Activated T-helper 17 cell treated with anti-CD3 and anti-CD28 coated beads, Interleukin-2, amount 50 U/mL, for 72 hours (primary cell): Measurements from ENCODE around the gene FANCB. TPM values are rescaled to one million over a fixed set of nuclear protein-coding genes. Genes with fewer than 3 reads are reported as not detected.

ENCODE experiments used
- ATAC-seq: fragments of 150-1000 bp; cut with Tn5 transposase; replicated peaks from 2 replicates; pipeline ENCODE4 v1.10.0; 2021; ENCODE audit warnings: mild to moderate bottlenecking, moderate library complexity
- H3K27ac Mint-ChIP-seq: one replicate; pipeline ENCODE4 v1.8.0; 2022; ENCODE audit warnings: mixed read lengths
- H3K27me3 Mint-ChIP-seq: one replicate; pipeline ENCODE4 v1.8.0; 2022; ENCODE audit warnings: mixed read lengths
- H3K36me3 Mint-ChIP-seq: one replicate; pipeline ENCODE4 v1.8.0; 2022; ENCODE audit warnings: low read depth, mild to moderate bottlenecking, mixed read lengths
- H3K4me1 Mint-ChIP-seq: one replicate; pipeline ENCODE4 v1.8.0; 2022; ENCODE audit warnings: mixed read lengths
- H3K4me3 Mint-ChIP-seq: one replicate; pipeline ENCODE4 v1.8.0; 2022; ENCODE audit warnings: mild to moderate bottlenecking, mixed read lengths
- H3K9me3 Mint-ChIP-seq: one replicate; pipeline ENCODE4 v1.8.0; 2022; ENCODE audit warnings: mixed read lengths
- total RNA-seq, 2 donors: library from RNA; stranded (reverse); gene quantifications; one replicate each; pipeline ENCODE4 v1.2.3, GENCODE V29; 2022

The FANCB gene
- 10 to 100 TPM; 12.7 to 17.2 TPM for total RNA-seq

GRCh38 chrX:14872851-14873675, at the start of gene FANCB, which contains the start of gene MOSPD2:
Gene FANCB (minus strand): TSS chrX:14873069. CDS start chrX:14865510, 7,559 bp downstream.
Gene MOSPD2 (plus strand): TSS chrX:14873421. CDS start chrX:14873529, 108 bp downstream.
- peak; percentile 95 for ATAC-seq
- peaks cover 22% of the 10 kb centered on the region for H3K36me3 Mint-ChIP-seq
- H3K9me3 Mint-ChIP-seq, result no peaks in the 10 kb centered on the region
- no peaks in the 10 kb centered on the region for H3K27me3 Mint-ChIP-seq
- peak within 1 kb of the TSS; percentile 73 for H3K27ac Mint-ChIP-seq
- no peaks in the 10 kb centered on the region for H3K4me1 Mint-ChIP-seq
- peak within 1 kb of the TSS; percentile 81 for H3K4me3 Mint-ChIP-seq

- Mint-ChIP-seq H3K27me3 (no peaks in the 10 kb centered on the region), H3K9me3 (no peaks in the 10 kb centered on the region), H3K27ac (no peak overlapping the region), H3K36me3 (peaks cover 24% of the 10 kb centered on the region), H3K4me1 (no peaks in the 10 kb centered on the region), H3K4me3 (no peak overlapping the region)
- ATAC-seq, result peak; percentile 29
These were observed 49.6 kb upstream of the FANCB start for GRCh38 chrX:14922437-14922836.

GRCh38 chrX:14920196-14920595, 47.3 kb upstream of the FANCB start:
- peaks cover 44% of the 10 kb centered on the region for H3K36me3 Mint-ChIP-seq
- no peak for ATAC-seq
- H3K27me3 Mint-ChIP-seq, result no peaks in the 10 kb centered on the region
- H3K9me3 Mint-ChIP-seq, result no peaks in the 10 kb centered on the region
- H3K4me1 Mint-ChIP-seq, result no peaks in the 10 kb centered on the region
- no peak overlapping the region for H3K4me3 Mint-ChIP-seq
- H3K27ac Mint-ChIP-seq, result no peak overlapping the region

GRCh38 chrX:14919407-14919806, 46.5 kb upstream of the FANCB start:
- Mint-ChIP-seq H3K36me3 (peaks cover 50% of the 10 kb centered on the region), H3K4me1 (no peaks in the 10 kb centered on the region), H3K9me3 (no peaks in the 10 kb centered on the region), H3K27ac (no peak overlapping the region), H3K4me3 (no peak overlapping the region), H3K27me3 (no peaks in the 10 kb centered on the region)
- no peak for ATAC-seq

DNA sequence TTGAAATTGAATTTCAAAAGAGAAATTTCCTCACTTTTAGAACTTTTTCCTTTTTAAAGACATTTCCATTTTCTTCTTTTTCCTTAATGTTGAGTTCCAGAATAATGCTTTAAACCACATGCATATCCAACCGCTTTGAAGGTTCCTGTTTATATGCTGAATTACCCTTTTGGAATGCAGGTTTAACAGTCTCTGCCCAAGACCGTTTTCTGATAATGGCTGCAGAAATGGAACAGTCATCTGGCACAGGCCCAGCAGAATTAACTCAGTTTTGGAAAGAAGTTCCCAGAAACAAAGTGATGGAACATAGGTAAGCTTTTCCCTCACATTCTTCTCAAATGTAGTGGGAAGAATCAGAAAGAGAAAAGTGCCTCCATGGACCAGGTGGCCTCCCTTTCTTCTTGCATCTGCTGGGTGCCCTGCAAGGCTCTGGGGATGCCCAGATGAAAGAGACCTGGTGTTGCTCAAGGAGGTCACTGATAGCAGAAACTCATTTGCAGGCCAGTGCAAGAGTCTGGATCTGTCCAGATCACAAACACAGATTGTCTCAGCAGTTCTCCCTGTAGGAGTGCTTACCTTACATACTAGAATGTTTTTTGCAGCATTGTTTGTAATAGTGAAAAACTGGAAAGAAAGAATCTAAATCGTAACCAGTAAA, 43.3 kb upstream of the FANCB start:
- no peak overlapping the region for H3K27ac Mint-ChIP-seq
- H3K4me1 Mint-ChIP-seq, result no peaks in the 10 kb centered on the region
- peaks cover 80% of the 10 kb centered on the region for H3K36me3 Mint-ChIP-seq
- no peak for ATAC-seq
- no peaks in the 10 kb centered on the region for H3K9me3 Mint-ChIP-seq
- no peaks in the 10 kb centered on the region for H3K27me3 Mint-ChIP-seq
- H3K4me3 Mint-ChIP-seq, result no peak overlapping the region

DNA sequence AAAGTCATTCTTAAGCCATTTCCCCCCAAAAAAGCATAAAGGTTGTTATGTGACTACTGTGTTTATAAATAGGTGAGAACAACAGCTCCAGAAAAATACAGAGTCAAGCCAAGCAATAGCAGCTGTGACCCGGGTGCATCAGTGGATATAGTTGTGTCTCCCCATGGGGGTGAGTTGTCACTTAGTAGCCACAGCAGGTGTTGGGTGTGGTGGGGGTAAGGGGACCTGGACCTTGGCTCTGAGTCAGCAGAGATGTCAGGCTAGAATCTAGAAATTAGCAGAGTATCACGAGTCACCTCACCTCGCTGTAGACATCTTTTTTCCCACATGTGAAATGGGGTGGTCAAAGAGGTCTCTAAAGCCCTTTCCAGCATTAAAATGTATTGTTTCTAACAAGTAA, 42.7 kb upstream of the FANCB start:
- Mint-ChIP-seq H3K4me3 (no peak overlapping the region), H3K4me1 (no peaks in the 10 kb centered on the region), H3K27me3 (no peaks in the 10 kb centered on the region), H3K36me3 (peaks cover 86% of the 10 kb centered on the region), H3K27ac (no peak overlapping the region), H3K9me3 (no peaks in the 10 kb centered on the region)
- ATAC-seq, result peak; percentile 24

DNA sequence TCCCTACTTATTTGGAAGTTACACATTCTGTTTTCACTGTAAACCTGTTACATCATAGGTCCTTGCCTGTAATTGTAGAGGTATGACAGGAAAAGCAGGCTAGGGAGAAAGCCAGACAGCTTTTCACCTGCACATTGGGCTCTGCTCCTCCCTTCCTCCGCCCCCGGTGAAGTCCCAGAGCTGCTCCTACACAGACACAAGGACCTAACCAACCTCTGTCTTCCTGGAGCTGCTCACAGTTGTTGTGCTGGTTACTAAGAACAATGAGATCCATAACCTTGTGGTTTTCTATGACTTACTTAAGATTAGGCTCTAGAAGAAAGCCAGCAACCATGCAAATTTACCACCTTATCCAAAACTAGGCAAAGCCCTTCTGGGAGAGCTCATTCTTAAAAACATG, 40.4 kb upstream of the FANCB start:
- H3K4me1 Mint-ChIP-seq, result no peaks in the 10 kb centered on the region
- H3K9me3 Mint-ChIP-seq, result no peaks in the 10 kb centered on the region
- H3K27me3 Mint-ChIP-seq, result no peaks in the 10 kb centered on the region
- H3K36me3 Mint-ChIP-seq, result peaks cover 76% of the 10 kb centered on the region
- H3K27ac Mint-ChIP-seq, result peak overlapping the region; percentile 28
- no peak for ATAC-seq
- no peak overlapping the region for H3K4me3 Mint-ChIP-seq

DNA sequence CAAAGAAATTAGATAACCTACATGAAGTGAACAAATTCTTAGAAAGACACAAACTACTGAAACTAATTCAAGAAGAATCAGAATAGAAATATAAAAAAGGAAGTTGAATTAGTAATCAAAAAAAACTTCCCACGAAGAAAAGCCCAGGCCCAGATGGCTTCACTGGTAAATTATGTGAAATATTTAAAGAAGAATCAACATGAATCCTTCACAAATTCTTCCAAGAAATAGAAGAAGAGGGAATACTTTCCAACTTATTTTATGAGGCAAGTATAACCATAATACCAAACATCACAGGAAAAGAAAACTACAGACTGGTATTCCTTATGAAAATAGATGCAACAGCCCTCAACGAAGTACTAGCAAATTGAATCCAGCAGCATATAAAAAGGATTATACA, 31.0 kb upstream of the FANCB start:
- ATAC-seq, result no peak
- Mint-ChIP-seq H3K4me3 (no peak overlapping the region), H3K27ac (no peak overlapping the region), H3K36me3 (peaks cover 29% of the 10 kb centered on the region), H3K27me3 (no peaks in the 10 kb centered on the region), H3K4me1 (no peaks in the 10 kb centered on the region), H3K9me3 (no peaks in the 10 kb centered on the region)

GRCh38 chrX:14902537-14902936, 29.7 kb upstream of the FANCB start:
- Mint-ChIP-seq H3K27me3 (no peaks in the 10 kb centered on the region), H3K27ac (no peak overlapping the region), H3K4me3 (no peak overlapping the region), H3K4me1 (no peaks in the 10 kb centered on the region), H3K9me3 (no peaks in the 10 kb centered on the region), H3K36me3 (peaks cover 32% of the 10 kb centered on the region)
- no peak for ATAC-seq

DNA sequence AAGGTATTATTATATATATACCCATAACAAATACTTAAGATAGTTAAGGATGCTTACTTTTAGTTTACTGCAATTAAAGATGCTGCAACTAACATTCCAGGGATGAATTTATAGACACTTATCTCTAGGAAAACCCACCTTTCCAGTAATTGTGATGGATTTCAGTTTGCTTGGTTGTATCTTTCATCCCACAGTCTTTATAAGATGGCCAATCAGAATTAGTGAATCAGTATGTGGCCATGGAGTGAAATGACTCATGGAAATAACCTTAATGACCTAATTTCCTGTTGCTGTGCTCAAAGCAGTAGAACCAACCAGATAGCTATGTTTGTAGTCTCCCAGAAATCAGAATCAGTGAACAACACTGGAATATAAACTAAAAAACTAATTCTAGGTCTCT, 26.7 kb upstream of the FANCB start:
- ATAC-seq, result peak; percentile 87
- Mint-ChIP-seq H3K36me3 (peaks cover 47% of the 10 kb centered on the region), H3K4me3 (no peak overlapping the region)

DNA sequence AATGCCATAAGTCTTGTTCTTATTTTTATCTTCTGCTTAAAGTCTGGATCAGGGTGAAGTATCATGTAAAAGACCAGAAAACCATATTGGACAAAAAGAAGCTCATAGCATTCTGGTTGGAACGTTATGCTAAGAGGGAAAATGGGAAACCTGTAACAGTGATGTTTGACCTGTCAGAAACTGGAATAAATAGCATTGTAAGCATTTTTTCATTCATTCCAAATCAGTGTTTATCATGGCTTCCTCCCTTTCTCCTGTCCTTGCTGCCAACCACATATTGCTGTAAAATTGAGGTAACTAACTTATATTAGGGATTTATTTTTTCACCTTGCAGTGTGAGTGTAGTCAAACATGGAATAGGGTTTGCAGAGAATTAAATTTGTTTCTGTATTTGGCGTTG, 24.2 kb upstream of the FANCB start:
- Mint-ChIP-seq H3K27me3 (no peaks in the 10 kb centered on the region), H3K9me3 (no peaks in the 10 kb centered on the region), H3K4me3 (no peak overlapping the region), H3K27ac (no peak overlapping the region), H3K4me1 (peaks cover 7% of the 10 kb centered on the region), H3K36me3 (peaks cover 27% of the 10 kb centered on the region)
- ATAC-seq, result no peak

More for the DNA sequence above, 26.7 kb upstream of the FANCB start:
- peaks cover 7% of the 10 kb centered on the region for H3K4me1 Mint-ChIP-seq
- peak overlapping the region; percentile 43 for H3K27ac Mint-ChIP-seq
- H3K9me3 Mint-ChIP-seq, result no peaks in the 10 kb centered on the region
- H3K27me3 Mint-ChIP-seq, result no peaks in the 10 kb centered on the region

- no peaks in the 10 kb centered on the region for H3K27me3 Mint-ChIP-seq
- ATAC-seq, result no peak
- peaks cover 7% of the 10 kb centered on the region for H3K4me1 Mint-ChIP-seq
- H3K9me3 Mint-ChIP-seq, result no peaks in the 10 kb centered on the region
- peaks cover 26% of the 10 kb centered on the region for H3K36me3 Mint-ChIP-seq
- peak overlapping the region; percentile 37 for H3K27ac Mint-ChIP-seq
- no peak overlapping the region for H3K4me3 Mint-ChIP-seq
These were observed 23.4 kb upstream of the FANCB start for GRCh38 chrX:14896273-14896672.

GRCh38 chrX:14886252-14886651, 13.4 kb upstream of the FANCB start:
- H3K36me3 Mint-ChIP-seq, result peaks cover 7% of the 10 kb centered on the region
- H3K9me3 Mint-ChIP-seq, result no peaks in the 10 kb centered on the region
- ATAC-seq, result no peak
- no peak overlapping the region for H3K27ac Mint-ChIP-seq
- H3K4me3 Mint-ChIP-seq, result no peak overlapping the region
- H3K27me3 Mint-ChIP-seq, result no peaks in the 10 kb centered on the region
- H3K4me1 Mint-ChIP-seq, result peaks cover 9% of the 10 kb centered on the region

- Mint-ChIP-seq H3K36me3 (peaks cover 7% of the 10 kb centered on the region), H3K27me3 (no peaks in the 10 kb centered on the region), H3K4me1 (peaks cover 9% of the 10 kb centered on the region), H3K27ac (peak overlapping the region; percentile 75), H3K4me3 (peak overlapping the region; percentile 27), H3K9me3 (no peaks in the 10 kb centered on the region)
- no peak for ATAC-seq
These were observed 11.8 kb upstream of the FANCB start for GRCh38 chrX:14884714-14885113.

- H3K27me3 Mint-ChIP-seq, result no peaks in the 10 kb centered on the region
- H3K36me3 Mint-ChIP-seq, result peaks cover 7% of the 10 kb centered on the region
- H3K4me1 Mint-ChIP-seq, result peaks cover 9% of the 10 kb centered on the region
- H3K4me3 Mint-ChIP-seq, result peak overlapping the region; percentile 27
- H3K27ac Mint-ChIP-seq, result peak overlapping the region; percentile 75
- no peaks in the 10 kb centered on the region for H3K9me3 Mint-ChIP-seq
- peak; percentile 60 for ATAC-seq
These were observed 11.0 kb upstream of the FANCB start for GRCh38 chrX:14883826-14884225.
